NB4 (cell line): ENCODE measurements around the gene RBBP8NL.

ENCODE experiments used
- DNase-seq: peaks from one replicate; pipeline ENCODE4 v3.0.0; 2010; ENCODE audit warnings: low read depth
- H3K4me3 ChIP-seq: one replicate; pipeline ENCODE4 v1.5.1; 2011; ENCODE audit warnings: mild to moderate bottlenecking, low read depth, low read length, moderate library complexity
- CTCF ChIP-seq: IDR thresholded peaks from one replicate; pipeline ENCODE4 v1.5.1; 2012; ENCODE audit warnings: low read depth, low read length
- MAX ChIP-seq: IDR thresholded peaks from 2 replicates; pipeline ENCODE4 v1.6.1; 2011; ENCODE audit warnings: low read depth, low read length
- MYC ChIP-seq: IDR thresholded peaks from 2 replicates; pipeline ENCODE4 v1.6.1; 2011; ENCODE audit warnings: low read depth, low read length
- POLR2A ChIP-seq: IDR thresholded peaks from 2 replicates; pipeline ENCODE4 v1.6.1; 2011; ENCODE audit warnings: mild to moderate bottlenecking; ENCODE audit not compliant: insufficient read length; ENCODE audit errors: extremely low read depth

The RBBP8NL gene

GRCh38 chr20:62406635-62407176 lies 20.6 kb downstream of the RBBP8NL start:
- no peak for TF ChIP-seq MAX
- TF ChIP-seq MYC: no peak
- TF ChIP-seq POLR2A: no peak
- no peak for TF ChIP-seq CTCF
- peak overlapping the region; percentile 63 for H3K4me3 ChIP-seq
- DNase-seq: no peak

- TF ChIP-seq CTCF (no peak), MAX (no peak), MYC (no peak), POLR2A (no peak)
- no peak for DNase-seq
- peak overlapping the region; percentile 63 for H3K4me3 ChIP-seq
Observed at GRCh38 chr20:62405981-62406513, 21.3 kb downstream of the RBBP8NL start.

GRCh38 chr20:62405108-62405980 lies 22.0 kb downstream of the RBBP8NL start:
- TF ChIP-seq MYC (peak; percentile 32; the same call in 1 of the 2 replicates), CTCF (peak; percentile 56), POLR2A (no peak)
- DNase-seq: peak; percentile 76
- no peak overlapping the region for H3K4me3 ChIP-seq

- no peak for TF ChIP-seq MAX
- TF ChIP-seq POLR2A: no peak
- no peak for TF ChIP-seq CTCF
- no peak for TF ChIP-seq MYC
- DNase-seq: no peak
- no peak overlapping the region for H3K4me3 ChIP-seq
Observed at GRCh38 chr20:62404761-62405107, 22.6 kb downstream of the RBBP8NL start.

GRCh38 chr20:62404112-62404665 lies 23.1 kb downstream of the RBBP8NL start:
- no peak overlapping the region for H3K4me3 ChIP-seq
- no peak for DNase-seq
- TF ChIP-seq POLR2A (no peak), CTCF (no peak), MYC (no peak), MAX (no peak)
